ENCODE data around the gene TBC1D13. TPM values are rescaled to one million over a fixed set of nuclear protein-coding genes. Genes with fewer than 3 reads are reported as not detected.
A peak's percentile ranks its signal among the peaks of the same experiment; 100 is the strongest.

Gene TBC1D13
- total and polyA plus RNA-seq, 9 of the 15 experiments (the other 6 are each of a cell fraction or from before 2014, with no cell fraction given) = 2.3 to 28.7 (median 11.4) TPM

GRCh38 chr9:128829477-128830251 is 42.6 kb downstream of the TBC1D13 start, which contains the start of gene SPOUT1 (continued):
- TF ChIP-seq RAD51 (IDR thresholded peaks at IDR 0.05; ENCODE audit: borderline replicate concordance, low read depth) (no peak), RHOXF2B (CRISPR knock-in tag; conservative IDR thresholded peaks at IDR 0.05) (no peak), ZBTB12 (CRISPR knock-in tag; IDR thresholded peaks at IDR 0.05) (no peak), C11orf30 (IDR thresholded peaks at IDR 0.05; ENCODE audit: low read depth) (peak; percentile 92), ZNF778 (CRISPR knock-in tag; IDR thresholded peaks at IDR 0.05) (no peak), FOXJ3 (CRISPR knock-in tag; IDR thresholded peaks at IDR 0.05) (no peak), BDP1 (IDR thresholded peaks at IDR 0.05; ENCODE audit: insufficient read depth, insufficient read length) (no peak), ZNF79 (CRISPR knock-in tag; IDR thresholded peaks at IDR 0.05; ENCODE audit: low read depth) (no peak), KLF10 (CRISPR knock-in tag; IDR thresholded peaks at IDR 0.05) (no peak), FOXK2 (conservative IDR thresholded peaks at IDR 0.05 in 1 of 2, IDR thresholded peaks at IDR 0.05 in 1 of 2; ENCODE audit: low read depth in 2 of 2) (0 out of 4 replicates have a peak, but pooled peaks of 1 of the 2 experiments have one; percentile 23), ZNF764 (CRISPR knock-in tag; IDR thresholded peaks at IDR 0.05; ENCODE audit: low read depth) (no peak), RCOR1 (IDR thresholded peaks at IDR 0.05; ENCODE audit: borderline replicate concordance in 1 of 2, low read depth in 2 of 2, low read length in 2 of 2) (no peak), CHD1 (IDR thresholded peaks at IDR 0.05; ENCODE audit: low read length) (peak; percentile 31), RBM25 (IDR thresholded peaks at IDR 0.05; ENCODE audit: low read depth, low read length, severe bottlenecking) (peak; percentile 75), ZNF639 (CRISPR knock-in tag; conservative IDR thresholded peaks at IDR 0.05 in 1 of 2, IDR thresholded peaks at IDR 0.05 in 1 of 2) (0 out of 4 replicates have a peak, but pooled peaks of 1 of the 2 experiments have one; percentile 56), MAX (CRISPR knock-in tag; IDR thresholded peaks at IDR 0.05) (peak; percentile 86), NR2C2 (CRISPR knock-in tag; IDR thresholded peaks at IDR 0.05) (no peak), NR2C2 (tag; IDR thresholded peaks at IDR 0.05) (no peak), ZKSCAN8 (CRISPR knock-in tag; IDR thresholded peaks at IDR 0.05) (no peak), ZNF395 (CRISPR knock-in tag; IDR thresholded peaks at IDR 0.05) (no peak), ETS1 (conservative IDR thresholded peaks at IDR 0.05; ENCODE audit: control insufficient read depth, low read depth, low read length) (peak; percentile 77)
